22Rv1 (cell line): ENCODE data around the gene KCTD3.

ENCODE experiments used
- CTCF ChIP-seq: fragments of 450-650 bp; IDR thresholded peaks from 2 replicates; pipeline ENCODE4 v1.5.1; 2017; ENCODE audit warnings: mild to moderate bottlenecking
- ZFX ChIP-seq: fragments of 450-650 bp; IDR thresholded peaks from 2 replicates; pipeline ENCODE4 v1.6.1; 2017; ENCODE audit warnings: antibody characterized with exemption, borderline replicate concordance

- TF ChIP-seq CTCF (no peak), ZFX (no peak)
Observed at GRCh38 chr1:215521279-215521678, 45.8 kb upstream of the KCTD3 start.
